ENCODE data around the gene CHCHD3.

- TF ChIP-seq, protein P1, sequence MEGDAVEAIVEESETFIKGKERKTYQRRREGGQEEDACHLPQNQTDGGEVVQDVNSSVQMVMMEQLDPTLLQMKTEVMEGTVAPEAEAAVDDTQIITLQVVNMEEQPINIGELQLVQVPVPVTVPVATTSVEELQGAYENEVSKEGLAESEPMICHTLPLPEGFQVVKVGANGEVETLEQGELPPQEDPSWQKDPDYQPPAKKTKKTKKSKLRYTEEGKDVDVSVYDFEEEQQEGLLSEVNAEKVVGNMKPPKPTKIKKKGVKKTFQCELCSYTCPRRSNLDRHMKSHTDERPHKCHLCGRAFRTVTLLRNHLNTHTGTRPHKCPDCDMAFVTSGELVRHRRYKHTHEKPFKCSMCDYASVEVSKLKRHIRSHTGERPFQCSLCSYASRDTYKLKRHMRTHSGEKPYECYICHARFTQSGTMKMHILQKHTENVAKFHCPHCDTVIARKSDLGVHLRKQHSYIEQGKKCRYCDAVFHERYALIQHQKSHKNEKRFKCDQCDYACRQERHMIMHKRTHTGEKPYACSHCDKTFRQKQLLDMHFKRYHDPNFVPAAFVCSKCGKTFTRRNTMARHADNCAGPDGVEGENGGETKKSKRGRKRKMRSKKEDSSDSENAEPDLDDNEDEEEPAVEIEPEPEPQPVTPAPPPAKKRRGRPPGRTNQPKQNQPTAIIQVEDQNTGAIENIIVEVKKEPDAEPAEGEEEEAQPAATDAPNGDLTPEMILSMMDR (IDR thresholded peaks at IDR 0.05; ENCODE audit: poor library complexity) = no peak
- TF ChIP-seq EZH2 (IDR thresholded peaks at IDR 0.05; ENCODE audit: borderline replicate concordance) = no peak
These were observed 220.5 kb downstream of the CHCHD3 start for GRCh38 chr7:132861424-132861823.

All from hepatocyte (in vitro differentiated cells).